AG04450 (cell line): ENCODE results near the gene TRIM26. TPM values are rescaled to one million over a fixed set of nuclear protein-coding genes. Genes with fewer than 3 reads are reported as not detected.

Source experiments
- CTCF ChIA-PET: fragments of 300-600, 350-600 bp; formaldehyde crosslinking; extraction: SDS; loops from one replicate; lab custom pipeline; 2022; ENCODE audit warnings: antibody characterized with exemption, inconsistent platforms; lab: Charles Lee
- POLR2A ChIA-PET: fragments of 350-600 bp; formaldehyde crosslinking; extraction: SDS; loops from one replicate; lab custom pipeline; 2021; ENCODE audit warnings: antibody characterized with exemption, inconsistent platforms; lab: Yijun Ruan, JAX
- DNase-seq: peaks from one replicate; pipeline ENCODE4 v3.0.0-alpha.2; 2011; ENCODE audit warnings: low read depth, low spot score
- H3K27ac ChIP-seq: one replicate; pipeline ENCODE4 v1.5.1; 2012; ENCODE audit warnings: low read depth, low read length, control low read depth
- H3K27me3 ChIP-seq: one replicate; pipeline ENCODE4 v1.6.0; 2012; ENCODE audit warnings: low read length; ENCODE audit not compliant: control insufficient read depth, insufficient read depth
- H3K4me3 ChIP-seq: 2 replicates; pipeline ENCODE4 v1.5.1; 2011; ENCODE audit warnings: mild to moderate bottlenecking, low read depth, low read length, control low read depth
- H3K9me3 ChIP-seq: 2 replicates; pipeline ENCODE4 v1.5.1; 2012; ENCODE audit warnings: low read length; ENCODE audit not compliant: control insufficient read depth, insufficient read depth
- polyA plus RNA-seq: library from polyadenylated mRNA; depleted of rRNA; stranded (reverse); fragments of >200 nt; gene quantifications from 2 replicates; pipeline ENCODE4 v1.2.3, GENCODE V29; 2011
- TF ChIP-seq, protein P1 (sequence below): IDR thresholded peaks from 2 replicates; pipeline ENCODE4 v1.5.1; 2011; ENCODE audit warnings: low read depth, low read length, control low read depth, inconsistent platforms

The TRIM26 gene
- polyA plus RNA-seq, 1 experiment: 22.7 TPM

DNA sequence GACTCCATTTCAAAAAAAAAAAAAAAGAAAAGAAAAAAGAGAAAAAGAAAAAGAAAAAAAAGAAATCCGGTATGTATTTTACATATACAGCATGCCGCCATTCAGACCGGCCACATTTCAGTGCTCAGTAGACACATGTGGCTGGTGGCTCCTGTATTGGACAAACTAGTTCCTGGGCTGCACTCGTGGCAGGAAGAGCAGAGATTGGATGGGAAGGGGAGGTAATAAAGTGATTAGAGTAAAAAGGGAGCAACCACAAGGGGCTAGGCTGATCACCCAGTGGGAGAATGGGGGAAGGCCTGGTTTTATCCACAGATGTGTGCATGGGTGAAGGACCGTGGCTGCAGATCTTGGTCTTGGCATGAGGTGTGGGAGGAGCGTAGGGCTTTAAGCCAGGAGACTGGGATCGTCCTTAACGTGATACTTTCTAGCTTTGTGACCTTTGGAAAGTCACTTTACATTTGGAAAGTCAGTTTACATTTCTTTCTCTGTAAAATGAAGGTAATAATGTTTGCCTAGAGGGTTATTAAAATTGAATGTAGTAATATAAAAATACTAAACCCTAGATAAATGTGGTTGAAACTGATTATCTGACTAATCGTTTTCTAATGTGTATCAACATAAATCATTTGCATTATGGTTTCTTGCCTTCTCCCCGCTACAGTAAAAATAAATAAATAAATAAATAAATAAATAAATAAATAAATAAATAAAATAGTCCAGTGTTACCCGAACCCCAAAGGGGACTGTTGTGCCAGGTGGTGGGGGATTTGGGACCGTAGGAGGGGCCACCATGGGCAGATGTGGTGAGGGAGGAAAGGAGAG is 50.7 kb downstream of the TRIM26 start:
- ChIA-PET POLR2A (no interaction called here), CTCF (no interaction called here)
- TF ChIP-seq, protein P1, sequence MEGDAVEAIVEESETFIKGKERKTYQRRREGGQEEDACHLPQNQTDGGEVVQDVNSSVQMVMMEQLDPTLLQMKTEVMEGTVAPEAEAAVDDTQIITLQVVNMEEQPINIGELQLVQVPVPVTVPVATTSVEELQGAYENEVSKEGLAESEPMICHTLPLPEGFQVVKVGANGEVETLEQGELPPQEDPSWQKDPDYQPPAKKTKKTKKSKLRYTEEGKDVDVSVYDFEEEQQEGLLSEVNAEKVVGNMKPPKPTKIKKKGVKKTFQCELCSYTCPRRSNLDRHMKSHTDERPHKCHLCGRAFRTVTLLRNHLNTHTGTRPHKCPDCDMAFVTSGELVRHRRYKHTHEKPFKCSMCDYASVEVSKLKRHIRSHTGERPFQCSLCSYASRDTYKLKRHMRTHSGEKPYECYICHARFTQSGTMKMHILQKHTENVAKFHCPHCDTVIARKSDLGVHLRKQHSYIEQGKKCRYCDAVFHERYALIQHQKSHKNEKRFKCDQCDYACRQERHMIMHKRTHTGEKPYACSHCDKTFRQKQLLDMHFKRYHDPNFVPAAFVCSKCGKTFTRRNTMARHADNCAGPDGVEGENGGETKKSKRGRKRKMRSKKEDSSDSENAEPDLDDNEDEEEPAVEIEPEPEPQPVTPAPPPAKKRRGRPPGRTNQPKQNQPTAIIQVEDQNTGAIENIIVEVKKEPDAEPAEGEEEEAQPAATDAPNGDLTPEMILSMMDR: no peak
- H3K27me3 ChIP-seq: peaks cover 25% of the 10 kb centered on the region
- no peak overlapping the region for H3K27ac ChIP-seq
- H3K9me3 ChIP-seq: no peaks in the 10 kb centered on the region; the same call in 1 of the 2 replicates
- no peak overlapping the region for H3K4me3 ChIP-seq
- DNase-seq: no peak

DNA sequence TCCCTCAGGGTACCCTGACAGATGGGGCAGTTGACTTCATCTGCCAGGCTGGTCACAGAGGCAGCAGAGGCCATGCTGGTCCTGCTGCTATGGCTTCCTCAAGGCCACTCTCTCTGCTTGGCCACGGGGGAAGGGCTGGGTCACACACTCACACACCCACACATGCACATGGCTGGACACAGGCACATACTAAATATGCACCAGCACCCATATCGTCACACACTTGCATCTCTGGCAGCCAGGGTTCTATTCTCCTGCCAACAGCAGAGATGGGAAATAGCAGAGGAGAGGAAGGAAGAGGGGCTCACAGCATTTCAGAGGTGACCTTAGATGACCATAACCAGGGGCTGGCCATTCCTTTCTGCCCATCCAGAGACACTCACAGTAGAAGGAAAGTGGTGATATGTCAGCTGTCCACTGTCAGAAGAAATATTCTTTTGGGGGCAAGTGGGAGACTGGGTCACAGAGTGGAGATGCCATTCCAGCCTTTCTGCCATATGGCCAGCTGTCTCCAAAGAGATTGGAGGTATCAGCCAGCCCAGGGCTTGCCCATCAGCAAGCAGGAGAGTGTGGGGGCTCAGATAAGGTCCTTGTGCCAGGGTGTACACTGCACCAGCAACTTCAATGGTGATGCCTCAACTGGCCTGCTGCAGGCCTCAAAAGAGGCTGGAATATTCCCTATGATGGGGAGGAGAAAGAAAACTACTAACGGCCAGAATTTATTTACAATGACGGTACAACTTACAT is 52.2 kb downstream of the TRIM26 start, which contains the start of gene TRIM10:
TRIM10 (minus strand) TSS at position 427 of the 747 bp plus-strand sequence; CDS start at position 74, 353 bp downstream.
- Histone ChIP-seq H3K27me3 (peaks cover 17% of the 10 kb centered on the region), H3K9me3 (no peaks in the 10 kb centered on the region; the same call in 1 of the 2 replicates), H3K4me3 (no peak within 1 kb of the TSS), H3K27ac (no peak within 1 kb of the TSS)
- ChIA-PET CTCF (no interaction called here), POLR2A (no interaction called here)
- TF ChIP-seq, protein P1: no peak
- DNase-seq: no peak

DNA sequence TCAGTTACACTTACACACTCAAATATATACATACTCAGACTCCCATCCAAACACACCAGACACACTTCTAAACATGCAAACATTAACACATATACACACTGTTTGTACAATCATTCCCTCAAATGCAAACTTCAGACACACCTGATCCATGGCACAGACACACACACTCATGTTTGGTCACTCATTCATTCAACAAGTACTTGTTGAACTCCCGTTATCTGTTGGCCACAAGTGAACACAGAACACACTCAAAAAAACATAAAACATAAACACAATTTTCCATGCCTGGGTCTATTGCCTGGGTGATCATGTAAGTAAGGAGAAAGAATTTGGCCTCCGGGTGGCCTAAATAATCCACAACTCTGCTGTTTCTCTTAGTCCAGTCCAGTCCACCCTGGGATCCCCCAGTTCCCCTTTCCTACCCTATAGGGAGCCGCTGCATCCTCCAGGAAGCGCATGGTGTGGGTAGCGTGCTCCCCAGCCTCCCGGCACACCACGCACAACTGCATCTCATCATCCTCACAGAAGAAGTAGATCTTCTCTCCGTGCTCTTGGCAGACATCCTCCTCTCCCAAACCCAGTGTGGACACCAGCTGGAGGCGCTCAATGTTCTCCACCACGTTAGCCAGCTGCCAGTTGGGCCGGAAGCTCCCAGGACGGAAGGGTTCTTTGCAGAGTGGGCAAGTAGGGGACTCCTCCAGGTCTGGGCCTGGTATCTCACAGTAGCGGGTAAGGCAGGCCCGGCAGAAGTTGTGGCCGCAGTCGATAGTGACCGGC is 53.0 kb downstream of the TRIM26 start:
- H3K4me3 ChIP-seq: no peak overlapping the region
- DNase-seq: no peak
- H3K27me3 ChIP-seq: peaks cover 17% of the 10 kb centered on the region
- H3K27ac ChIP-seq: no peak overlapping the region
- TF ChIP-seq, protein P1: no peak
- no peaks in the 10 kb centered on the region; the same call in 1 of the 2 replicates for H3K9me3 ChIP-seq
- ChIA-PET POLR2A (no interaction called here), CTCF (no interaction called here)

DNA sequence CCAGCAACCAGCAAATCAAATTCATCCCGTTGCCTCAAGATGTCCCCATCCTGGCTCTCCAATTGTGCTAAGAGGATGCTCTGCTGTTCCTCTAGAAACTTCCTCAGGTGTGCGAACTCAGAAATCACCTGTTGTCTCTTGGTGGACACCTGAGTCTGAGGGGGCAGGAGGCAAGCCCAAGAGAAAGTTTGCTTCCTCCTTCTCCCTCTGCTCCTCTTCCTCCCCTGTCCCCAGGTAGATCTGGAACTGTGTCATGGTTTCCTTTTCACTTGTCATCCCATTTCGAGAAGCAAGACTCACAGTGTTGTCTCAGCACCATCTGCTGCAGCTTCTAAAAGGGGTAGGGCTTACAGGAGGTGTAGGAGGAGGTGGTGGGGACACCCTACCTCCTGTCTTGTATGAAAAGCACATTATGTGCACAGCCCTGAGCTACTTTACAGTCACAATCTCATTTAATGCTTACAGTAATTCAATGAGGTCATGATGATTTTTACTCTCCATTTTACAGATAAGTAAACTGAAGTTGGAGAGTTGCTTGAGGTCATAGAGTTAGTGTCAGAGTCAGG is 54.6 kb downstream of the TRIM26 start:
- Histone ChIP-seq H3K27ac (no peak overlapping the region), H3K4me3 (no peak overlapping the region), H3K27me3 (peaks cover 9% of the 10 kb centered on the region), H3K9me3 (no peaks in the 10 kb centered on the region; the same call in 1 of the 2 replicates)
- ChIA-PET CTCF (no interaction called here), POLR2A (no interaction called here)
- TF ChIP-seq, protein P1: no peak
- no peak for DNase-seq
